ENCODE results near the gene ZC3H12A. TPM values are rescaled to one million over a fixed set of nuclear protein-coding genes. Genes with fewer than 3 reads are reported as not detected.

Gene ZC3H12A
- total and polyA plus RNA-seq, 12 donors: 2.9 to 10.9 (median 4.9) TPM

GRCh38 chr1:37471345-37472231, 2.8 kb upstream of the ZC3H12A start:
- Histone ChIP-seq H3K9me3 (no peaks in the 10 kb centered on the region), H3K27ac (peak overlapping the region; percentile 73 to 98 (median 88)), H3K4me3 (peak overlapping the region in 7 of 10 donors; percentile 7 to 33 (median 17)), H3K27me3 (no peaks in the 10 kb centered on the region), H3K4me1 (peaks cover 18 to 54% (median 48%) of the 10 kb centered on the region in 9 donors), H3K36me3 (peaks cover 0 to 13% (median 0%) of the 10 kb centered on the region in 9 donors)
- intact Hi-C loops (cut with DNase I): loop anchor here in 2 of 10 donors (5.0 kb wide), 2 partner anchors 126 to 221 kb away; partner anchors contain the start of genes CDCA8 (in 1 of the 2) and GNL2 (in 1 of the 2)
- TF ChIP-seq CTCF (IDR thresholded peaks at IDR 0.05): no peak
- 29 to 41% methylated on average over 13 of the region's 13 CpGs for WGBS, 2 donors
- DNase-seq: peak; percentile 67 to 72
- ATAC-seq: peak; percentile 35 to 79 (median 75)

DNA sequence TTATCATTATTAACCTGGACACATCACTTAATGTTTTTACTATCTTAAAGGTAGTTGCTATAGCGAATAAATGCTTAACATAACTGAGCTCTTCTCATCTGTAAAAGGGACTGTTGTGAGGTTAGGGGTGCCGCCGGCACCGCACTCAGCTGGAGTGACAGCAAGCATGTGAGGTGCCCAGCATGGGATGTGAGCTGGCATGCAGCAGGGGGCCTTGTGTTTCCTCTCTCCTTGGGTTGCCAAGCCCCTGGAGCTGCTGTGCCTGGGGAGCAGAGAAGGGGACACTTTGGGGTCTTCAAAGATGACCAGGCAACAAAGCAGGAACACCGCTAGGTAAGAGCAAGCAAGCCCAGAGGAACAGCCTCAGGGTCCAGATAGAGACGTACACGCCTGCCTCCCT, 2.1 kb upstream of the ZC3H12A start:
- ATAC-seq (no peak), DNase-seq (no peak)
- Histone ChIP-seq H3K27ac (peak overlapping the region in 9 of 10 donors; percentile 81 to 98 (median 91)), H3K4me3 (peak overlapping the region in 1 of 10 donors; percentile 31), H3K4me1 (peaks cover 23 to 61% (median 55%) of the 10 kb centered on the region in 9 donors), H3K27me3 (no peaks in the 10 kb centered on the region), H3K9me3 (no peaks in the 10 kb centered on the region), H3K36me3 (peaks cover 0 to 18% (median 0%) of the 10 kb centered on the region in 9 donors)
- TF ChIP-seq CTCF (IDR thresholded peaks at IDR 0.05): no peak
- 81 to 82% methylated on average over 7 of the region's 7 CpGs for WGBS, 2 donors
- intact Hi-C loops (cut with DNase I): loop anchor here in 2 of 10 donors (5.0 kb wide), 2 partner anchors 125 to 220 kb away; partner anchors contain the start of genes CDCA8 (in 1 of the 2) and GNL2 (in 1 of the 2)

- intact Hi-C loops (cut with DNase I): loop anchor here in 2 of 10 donors (5.0 kb wide), 2 partner anchors 124 to 219 kb away; partner anchors contain the start of genes CDCA8 (in 1 of the 2) and GNL2 (in 1 of the 2)
- DNase-seq (no peak), ATAC-seq (no peak)
- H3K4me1 ChIP-seq: peaks cover 23 to 68% (median 62%) of the 10 kb centered on the region in 9 donors
- H3K9me3 ChIP-seq: no peaks in the 10 kb centered on the region
- peak overlapping the region in 3 of 10 donors; percentile 78 to 92 (median 90) for H3K4me3 ChIP-seq
- peaks cover 0 to 22% (median 0%) of the 10 kb centered on the region in 9 donors for H3K36me3 ChIP-seq
- TF ChIP-seq CTCF (IDR thresholded peaks at IDR 0.05): no peak
- 78 to 85% methylated on average over 1 of the region's 1 CpG for WGBS, 2 donors
- no peaks in the 10 kb centered on the region for H3K27me3 ChIP-seq
- H3K27ac ChIP-seq: peak overlapping the region in 8 of 10 donors; percentile 62 to 98 (median 96)
Observed at GRCh38 chr1:37472994-37473393, 1.4 kb upstream of the ZC3H12A start.

- intact Hi-C loops (cut with DNase I): loop anchor here in 2 of 10 donors (5.0 kb wide), 2 partner anchors 124 to 219 kb away; partner anchors contain the start of genes CDCA8 (in 1 of the 2) and GNL2 (in 1 of the 2)
- DNase-seq: no peak
- H3K4me3 ChIP-seq: peak overlapping the region in 9 of 10 donors; percentile 74 to 98 (median 93)
Observed at GRCh38 chr1:37473431-37474045, 842 bp upstream of the ZC3H12A start.

More at GRCh38 chr1:37473431-37474045, 842 bp upstream of the ZC3H12A start:
- no peaks in the 10 kb centered on the region for H3K9me3 ChIP-seq
- no peaks in the 10 kb centered on the region for H3K27me3 ChIP-seq
- H3K27ac ChIP-seq: peak overlapping the region in 9 of 10 donors; percentile 62 to 98 (median 94)
- peaks cover 0 to 27% (median 0%) of the 10 kb centered on the region in 9 donors for H3K36me3 ChIP-seq
- H3K4me1 ChIP-seq: peaks cover 23 to 74% (median 68%) of the 10 kb centered on the region in 9 donors
- no peak for TF ChIP-seq CTCF (IDR thresholded peaks at IDR 0.05)
- WGBS, 2 donors: 23 to 27% methylated on average over 12 of the region's 12 CpGs
- ATAC-seq: peak in 1 of 8 donors; percentile 18

Measured in heart right ventricle (tissue), 16 donors.